Stomach (tissue), 9 donors: ENCODE data around the gene FNDC3B. TPM values are rescaled to one million over a fixed set of nuclear protein-coding genes. Genes with fewer than 3 reads are reported as not detected.
A peak's percentile ranks its signal among the peaks of the same experiment; 100 is the strongest.

Source experiments
- DNase-seq, 2 donors: peaks; one replicate each; pipeline versions ENCODE4 v3.0.0 to v3.0.0-alpha.2; 2013 to 2019
- H3K27ac ChIP-seq, 5 donors: fragments of 200-600 bp in 4 of 5; sonication (generic) in 4 of 5; one replicate each; pipeline ENCODE4 v1.5.1; 2013 to 2019; ENCODE audit warnings: mild to moderate bottlenecking in 1 of 5, moderate library complexity in 1 of 5
- H3K27me3 ChIP-seq, 3 donors: fragments of 200-600 bp; sonication (generic); one replicate each; pipeline ENCODE4 v1.5.1; 2017 to 2019; ENCODE audit warnings: mixed run types in 1 of 3
- H3K36me3 ChIP-seq, 4 donors: fragments of 200-600 bp; sonication (generic); 1 replicate in 3 of 4; 2 replicates in 1 of 4; pipeline ENCODE4 v1.5.1; 2016 to 2019
- H3K4me1 ChIP-seq, 4 donors: fragments of 200-600 bp; sonication (generic); one replicate each; pipeline ENCODE4 v1.5.1; 2016 to 2019
- H3K4me3 ChIP-seq, 4 donors: fragments of 200-600 bp; sonication (generic) in 3 of 4; one replicate each; pipeline ENCODE4 v1.5.1; 2016 to 2019; ENCODE audit warnings: mild to moderate bottlenecking in 1 of 4
- H3K9me3 ChIP-seq, 4 donors: fragments of 200-600 bp; sonication (generic); one replicate each; pipeline ENCODE4 v1.5.1; 2016 to 2019
- EP300 ChIP-seq: sonication (generic); formaldehyde crosslinking; IDR thresholded peaks from one replicate; pipeline ENCODE4 v1.6.1; 2017; ENCODE audit warnings: antibody characterized with exemption
- POLR2A ChIP-seq, 4 donors: fragments of 450-650 bp; IDR thresholded peaks; one replicate each; pipeline ENCODE4 v1.6.1; 2016; ENCODE audit warnings: antibody characterized with exemption in 4 of 4, control low read depth in 2 of 4, mild to moderate bottlenecking in 1 of 4, moderate library complexity in 1 of 4
- POLR2AphosphoS5 ChIP-seq, 3 donors: sonication (generic); formaldehyde crosslinking; IDR thresholded peaks; one replicate each; pipeline ENCODE4 v1.6.1; 2016; ENCODE audit warnings: antibody characterized with exemption in 3 of 3
- WGBS, 5 donors: extraction: QIAGEN DNeasy Blood & Tissue Kit in 3 of 5; methylation state at CpG; one replicate each; pipeline versions ENCODE4 v1.1.5 to v1.1.7; 2013 to 2018; 5-methylcytosine and 5-hydroxymethylcytosine counted together
- intact Hi-C: fragments of 100-400 bp; cut with DNase I; formaldehyde crosslinking; loops from one replicate; pipeline ENCODE4 v1.15.1; 2023; ENCODE audit warnings: low total_unique reads
- polyA plus RNA-seq, 3 donors: library from polyadenylated mRNA; stranded (reverse); fragments of 200-250 nt; gene quantifications; one replicate each; pipeline ENCODE4 v1.2.3, GENCODE V29; 2013
- total RNA-seq, 5 donors: library from RNA; depleted of rRNA; stranded (reverse); fragments of >200 nt; gene quantifications; one replicate each; pipeline versions ENCODE4 v1.1.0 to v1.2.3, GENCODE V29; 2014 to 2016
- TF ChIP-seq, protein P1 (sequence below), 7 experiments: fragments of 450-650 bp in 4 of 7; fragments of 200-600 bp in 3 of 7; sonication (generic) in 3 of 7; IDR thresholded peaks; one replicate each; pipeline ENCODE4 v1.5.1; 2016 to 2019; ENCODE audit warnings: antibody characterized with exemption in 7 of 7, control low read depth in 2 of 7, mild to moderate bottlenecking in 1 of 7
- donor health status: healthy with polysubstance abuse.
- donor health status: Bipolar disorder and iron deficiency.
- donor health status: healthy.

Gene FNDC3B
- total and polyA plus RNA-seq, 8 donors = 6.0 to 229 (median 53.7) TPM

GRCh38 chr3:172157564-172158258, 118.3 kb downstream of the FNDC3B start:
- no peak for DNase-seq
- Histone ChIP-seq H3K36me3 (peaks cover 0 to 4% (median 0%) of the 10 kb centered on the region in 4 donors), H3K27me3 (no peaks in the 10 kb centered on the region), H3K9me3 (no peaks in the 10 kb centered on the region), H3K4me1 (peaks cover 53 to 78% (median 66%) of the 10 kb centered on the region in 4 donors), H3K27ac (peak overlapping the region in 3 of 5 donors; percentile 18 to 96 (median 46)), H3K4me3 (no peak overlapping the region)
- 76 to 91% (median 81%) methylated on average over 3 of the region's 3 CpGs for WGBS, 5 donors
- intact Hi-C loops = no loop called here
- no peak for TF ChIP-seq POLR2A (IDR thresholded peaks at IDR 0.05)
- TF ChIP-seq, protein P1, sequence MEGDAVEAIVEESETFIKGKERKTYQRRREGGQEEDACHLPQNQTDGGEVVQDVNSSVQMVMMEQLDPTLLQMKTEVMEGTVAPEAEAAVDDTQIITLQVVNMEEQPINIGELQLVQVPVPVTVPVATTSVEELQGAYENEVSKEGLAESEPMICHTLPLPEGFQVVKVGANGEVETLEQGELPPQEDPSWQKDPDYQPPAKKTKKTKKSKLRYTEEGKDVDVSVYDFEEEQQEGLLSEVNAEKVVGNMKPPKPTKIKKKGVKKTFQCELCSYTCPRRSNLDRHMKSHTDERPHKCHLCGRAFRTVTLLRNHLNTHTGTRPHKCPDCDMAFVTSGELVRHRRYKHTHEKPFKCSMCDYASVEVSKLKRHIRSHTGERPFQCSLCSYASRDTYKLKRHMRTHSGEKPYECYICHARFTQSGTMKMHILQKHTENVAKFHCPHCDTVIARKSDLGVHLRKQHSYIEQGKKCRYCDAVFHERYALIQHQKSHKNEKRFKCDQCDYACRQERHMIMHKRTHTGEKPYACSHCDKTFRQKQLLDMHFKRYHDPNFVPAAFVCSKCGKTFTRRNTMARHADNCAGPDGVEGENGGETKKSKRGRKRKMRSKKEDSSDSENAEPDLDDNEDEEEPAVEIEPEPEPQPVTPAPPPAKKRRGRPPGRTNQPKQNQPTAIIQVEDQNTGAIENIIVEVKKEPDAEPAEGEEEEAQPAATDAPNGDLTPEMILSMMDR (IDR thresholded peaks at IDR 0.05) = no peak
- no peak for TF ChIP-seq EP300
- no peak for TF ChIP-seq POLR2AphosphoS5 (IDR thresholded peaks at IDR 0.05)

GRCh38 chr3:172158741-172159140, 119.4 kb downstream of the FNDC3B start:
- intact Hi-C loops = no loop called here
- no peak for DNase-seq
- 91 to 96% (median 95%) methylated on average over 4 of the region's 4 CpGs for WGBS, 5 donors

DNA sequence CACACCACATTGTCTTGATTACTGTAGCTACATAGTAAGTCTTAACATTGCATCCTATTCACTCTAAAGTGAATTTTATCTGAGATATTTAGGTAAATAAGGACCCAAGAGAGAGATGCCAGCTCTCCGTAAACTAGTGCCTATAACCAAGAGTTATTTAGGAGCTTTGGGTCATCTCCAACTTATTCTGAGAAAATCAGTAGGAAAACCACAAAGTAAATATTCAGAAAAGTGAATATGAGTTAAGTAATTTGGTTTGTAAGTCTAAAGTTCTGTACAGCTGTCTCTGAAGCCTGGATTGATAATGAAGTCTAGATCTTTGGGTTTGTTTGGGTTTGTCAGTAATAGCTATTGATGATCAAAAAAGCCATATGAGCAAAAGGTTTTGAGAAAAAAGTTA, 120.0 kb downstream of the FNDC3B start:
- H3K36me3 ChIP-seq = peaks cover 0 to 4% (median 0%) of the 10 kb centered on the region in 4 donors
- WGBS, 5 donors = 31 to 55% (median 36%) methylated on average over 1 of the region's 1 CpG
- no peaks in the 10 kb centered on the region for H3K9me3 ChIP-seq
- DNase-seq = no peak
- H3K27ac ChIP-seq = peak overlapping the region in 4 of 5 donors; percentile 23 to 71 (median 39)
- no peak overlapping the region for H3K4me3 ChIP-seq
- TF ChIP-seq POLR2AphosphoS5 (IDR thresholded peaks at IDR 0.05) (no peak), POLR2A (IDR thresholded peaks at IDR 0.05) (no peak), EP300 (no peak)
- TF ChIP-seq, protein P1 (IDR thresholded peaks at IDR 0.05) = no peak
- peaks cover 36 to 61% (median 50%) of the 10 kb centered on the region in 4 donors for H3K4me1 ChIP-seq
- intact Hi-C loops = no loop called here
- H3K27me3 ChIP-seq = no peaks in the 10 kb centered on the region

More at GRCh38 chr3:172158741-172159140, 119.4 kb downstream of the FNDC3B start:
- TF ChIP-seq POLR2A (IDR thresholded peaks at IDR 0.05) (no peak), EP300 (no peak), POLR2AphosphoS5 (IDR thresholded peaks at IDR 0.05) (no peak)
- TF ChIP-seq, protein P1 (IDR thresholded peaks at IDR 0.05) = no peak
- H3K27me3 ChIP-seq = no peaks in the 10 kb centered on the region
- peaks cover 42 to 68% (median 56%) of the 10 kb centered on the region in 4 donors for H3K4me1 ChIP-seq
- peaks cover 0 to 4% (median 0%) of the 10 kb centered on the region in 4 donors for H3K36me3 ChIP-seq
- no peaks in the 10 kb centered on the region for H3K9me3 ChIP-seq
- H3K4me3 ChIP-seq = no peak overlapping the region
- peak overlapping the region in 2 of 5 donors; percentile 33 to 71 for H3K27ac ChIP-seq

- Histone ChIP-seq H3K9me3 (no peaks in the 10 kb centered on the region), H3K36me3 (peaks cover 0 to 4% (median 0%) of the 10 kb centered on the region in 4 donors), H3K4me1 (peaks cover 29 to 56% (median 43%) of the 10 kb centered on the region in 4 donors), H3K27ac (peak overlapping the region in 4 of 5 donors; percentile 23 to 71 (median 37)), H3K27me3 (no peaks in the 10 kb centered on the region), H3K4me3 (no peak overlapping the region)
- intact Hi-C loops = no loop called here
- no peak for DNase-seq
- TF ChIP-seq, protein P1 (IDR thresholded peaks at IDR 0.05) = no peak
- peak in 1 of 3 donors; percentile 26 for TF ChIP-seq POLR2AphosphoS5 (IDR thresholded peaks at IDR 0.05)
- WGBS, 5 donors = 39 to 62% (median 49%) methylated on average over 4 of the region's 4 CpGs
These were observed 120.7 kb downstream of the FNDC3B start for GRCh38 chr3:172159962-172160538.
